Pons (tissue), 1 donor: ENCODE results near the gene GARNL3.
A peak's percentile ranks its signal among the peaks of the same experiment; 100 is the strongest.

ENCODE experiments used
- DNase-seq: peaks from one replicate; pipeline ENCODE4 v3.0.0-alpha.2; 2016; ENCODE audit warnings: low spot score

The GARNL3 gene

GRCh38 chr9:127233550-127233949 is 31.0 kb upstream of the GARNL3 start:
- no peak for DNase-seq

GRCh38 chr9:127233989-127234388 is 30.6 kb upstream of the GARNL3 start:
- DNase-seq, result no peak

GRCh38 chr9:127237801-127238200 is 26.8 kb upstream of the GARNL3 start:
- DNase-seq, result no peak

- DNase-seq, result no peak
Observed at GRCh38 chr9:127241354-127241753, 23.2 kb upstream of the GARNL3 start.

GRCh38 chr9:127244609-127245601 is 19.7 kb upstream of the GARNL3 start:
- DNase-seq, result peak; percentile 97

- DNase-seq, result no peak
Observed at GRCh38 chr9:127245637-127246164, 18.9 kb upstream of the GARNL3 start.

GRCh38 chr9:127248241-127248640 is 16.3 kb upstream of the GARNL3 start:
- no peak for DNase-seq

- DNase-seq, result no peak
Observed at GRCh38 chr9:127249877-127250276, 14.7 kb upstream of the GARNL3 start.

GRCh38 chr9:127250896-127251391 is 13.6 kb upstream of the GARNL3 start:
- no peak for DNase-seq

- no peak for DNase-seq
Observed at GRCh38 chr9:127252410-127253318, 11.9 kb upstream of the GARNL3 start.

GRCh38 chr9:127253446-127253845 is 11.1 kb upstream of the GARNL3 start:
- no peak for DNase-seq

GRCh38 chr9:127255692-127256091 is 8.9 kb upstream of the GARNL3 start:
- DNase-seq, result no peak

GRCh38 chr9:127256324-127256723 is 8.2 kb upstream of the GARNL3 start:
- DNase-seq, result no peak

- no peak for DNase-seq
Observed at GRCh38 chr9:127258606-127259471, 5.7 kb upstream of the GARNL3 start.

GRCh38 chr9:127262602-127263001 is 2.0 kb upstream of the GARNL3 start:
- peak; percentile 70 for DNase-seq

GRCh38 chr9:127263237-127263636 is 1.3 kb upstream of the GARNL3 start:
- no peak for DNase-seq

GRCh38 chr9:127263664-127264063 is 910 bp upstream of the GARNL3 start:
- peak; percentile 88 for DNase-seq

GRCh38 chr9:127267793-127268525 is 3.4 kb downstream of the GARNL3 start:
- peak; percentile 61 for DNase-seq

- no peak for DNase-seq
Observed at GRCh38 chr9:127269449-127269848, 4.9 kb downstream of the GARNL3 start.

GRCh38 chr9:127273326-127273725 is 8.8 kb downstream of the GARNL3 start:
- no peak for DNase-seq
